GM18951 (cell line): Measurements from ENCODE around the gene NES.

Experiments
- POLR2A ChIP-seq: IDR thresholded peaks from 4 replicates; pipeline ENCODE4 v1.6.1; 2011; ENCODE audit warnings: mild to moderate bottlenecking; ENCODE audit not compliant: insufficient read length, insufficient read depth; ENCODE audit errors: extremely low read depth
- in situ Hi-C: fragments of 300-500 bp; cut with MboI; formaldehyde crosslinking; loops from one replicate; pipeline ENCODE4 v1.12.0; 2022; ENCODE audit warnings: low sequenced_read_pairs, mixed read lengths, inconsistent platforms; ENCODE audit not compliant: unreplicated experiment

The NES gene

GRCh38 chr1:156694690-156694962 lies 17.4 kb upstream of the NES start:
- in situ Hi-C loops, result loop anchor here (25.0 kb wide), 1 partner anchor 168 kb away; the partner anchor contains the start of genes INSRR and NTRK1
- TF ChIP-seq POLR2A, result no peak

DNA sequence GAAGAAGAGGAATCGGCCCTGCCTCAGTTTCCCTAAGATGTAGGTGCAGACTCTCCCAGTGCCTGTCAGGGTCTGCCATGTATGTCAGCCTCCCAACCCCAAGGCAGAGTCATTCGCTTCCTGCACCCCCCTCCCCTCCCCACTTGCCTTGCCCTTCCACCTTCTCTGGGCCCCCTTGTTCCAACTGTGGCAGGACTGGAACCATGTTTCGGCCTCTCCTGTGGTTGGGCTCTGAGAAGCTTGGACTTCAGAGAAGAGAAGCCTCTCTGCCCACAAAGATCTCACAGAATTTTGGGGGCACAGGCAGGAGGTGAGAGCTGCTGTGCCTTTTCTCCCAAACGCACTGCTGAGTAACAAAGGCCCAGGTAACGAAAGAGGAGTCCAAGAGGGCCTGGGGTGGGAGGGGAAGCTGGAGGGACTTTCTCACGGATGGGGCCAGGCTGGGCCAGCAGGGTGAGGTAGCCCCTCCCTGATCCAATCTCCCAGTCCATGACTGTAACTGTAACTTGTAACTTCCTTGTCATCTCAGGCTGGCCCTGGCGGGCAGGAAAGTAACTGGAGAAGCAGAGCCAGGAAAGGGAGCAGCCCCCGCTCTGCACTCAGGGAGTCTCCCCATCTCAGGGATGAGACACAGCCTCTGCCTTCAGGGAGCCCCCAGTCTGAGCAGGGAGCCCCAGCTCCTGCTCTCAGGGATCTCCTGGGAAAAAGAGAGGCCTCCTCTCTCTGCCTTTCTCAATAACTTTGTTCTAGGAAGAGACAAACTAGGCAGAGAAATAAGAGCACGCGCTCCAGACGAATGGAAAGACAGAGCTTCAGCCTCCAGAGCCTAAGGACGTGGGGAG lies 16.9 kb upstream of the NES start:
- TF ChIP-seq POLR2A, result no peak
- in situ Hi-C loops, result loop anchor here (25.0 kb wide), 1 partner anchor 168 kb away; the partner anchor contains the start of genes INSRR and NTRK1

DNA sequence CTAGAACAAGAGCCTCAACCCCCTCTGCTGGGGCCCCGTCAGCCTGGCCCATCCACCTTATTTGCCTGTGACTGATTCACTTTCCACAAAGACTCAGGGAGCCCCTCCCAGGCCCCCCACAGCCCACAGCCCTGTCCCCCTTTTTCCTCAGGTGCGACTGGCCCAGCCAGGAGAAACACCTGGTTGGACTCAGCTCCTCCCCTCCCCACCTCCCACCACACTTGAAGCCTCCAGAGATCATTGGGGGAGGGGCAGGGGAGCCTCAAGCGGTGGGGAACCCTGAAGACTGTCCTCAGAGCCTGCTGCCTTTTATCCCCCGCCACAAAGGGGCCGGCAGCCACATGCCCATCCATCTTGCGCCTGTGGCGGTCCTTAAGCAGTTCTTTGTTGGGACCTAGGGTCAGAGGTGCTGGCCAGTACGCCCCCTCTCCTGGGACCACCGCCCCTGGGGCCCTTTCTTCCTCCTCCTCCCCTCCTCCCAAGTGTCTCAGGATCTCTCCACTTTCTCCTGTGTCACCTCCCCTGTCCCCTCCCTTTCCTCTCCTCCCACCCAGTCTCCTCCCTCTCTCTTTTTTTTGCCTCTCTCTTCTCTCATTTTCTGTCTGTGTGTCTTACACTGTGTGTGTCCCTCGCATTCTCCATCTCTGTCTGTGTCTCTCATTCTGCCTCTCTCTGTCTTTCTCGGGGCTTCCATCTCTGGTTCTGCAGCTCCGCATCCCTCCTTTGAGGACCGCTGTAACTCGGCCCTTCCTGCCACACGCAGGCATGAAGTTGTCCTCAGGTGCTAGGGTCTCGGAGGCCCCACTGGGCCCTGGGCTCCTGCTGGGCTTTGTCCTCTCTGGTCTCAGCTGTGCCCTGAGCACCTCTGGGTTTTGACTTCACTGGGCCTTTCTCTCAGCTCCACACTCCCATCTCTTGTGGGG lies 16.0 kb upstream of the NES start:
- TF ChIP-seq POLR2A, result no peak
- in situ Hi-C loops, result loop anchor here (25.0 kb wide), 1 partner anchor 169 kb away; the partner anchor contains the start of genes INSRR and NTRK1

- in situ Hi-C loops, result loop anchor here (25.0 kb wide), 1 partner anchor 170 kb away; the partner anchor contains the start of genes INSRR and NTRK1
- no peak for TF ChIP-seq POLR2A
These were observed 15.3 kb upstream of the NES start for GRCh38 chr1:156692441-156692924.

DNA sequence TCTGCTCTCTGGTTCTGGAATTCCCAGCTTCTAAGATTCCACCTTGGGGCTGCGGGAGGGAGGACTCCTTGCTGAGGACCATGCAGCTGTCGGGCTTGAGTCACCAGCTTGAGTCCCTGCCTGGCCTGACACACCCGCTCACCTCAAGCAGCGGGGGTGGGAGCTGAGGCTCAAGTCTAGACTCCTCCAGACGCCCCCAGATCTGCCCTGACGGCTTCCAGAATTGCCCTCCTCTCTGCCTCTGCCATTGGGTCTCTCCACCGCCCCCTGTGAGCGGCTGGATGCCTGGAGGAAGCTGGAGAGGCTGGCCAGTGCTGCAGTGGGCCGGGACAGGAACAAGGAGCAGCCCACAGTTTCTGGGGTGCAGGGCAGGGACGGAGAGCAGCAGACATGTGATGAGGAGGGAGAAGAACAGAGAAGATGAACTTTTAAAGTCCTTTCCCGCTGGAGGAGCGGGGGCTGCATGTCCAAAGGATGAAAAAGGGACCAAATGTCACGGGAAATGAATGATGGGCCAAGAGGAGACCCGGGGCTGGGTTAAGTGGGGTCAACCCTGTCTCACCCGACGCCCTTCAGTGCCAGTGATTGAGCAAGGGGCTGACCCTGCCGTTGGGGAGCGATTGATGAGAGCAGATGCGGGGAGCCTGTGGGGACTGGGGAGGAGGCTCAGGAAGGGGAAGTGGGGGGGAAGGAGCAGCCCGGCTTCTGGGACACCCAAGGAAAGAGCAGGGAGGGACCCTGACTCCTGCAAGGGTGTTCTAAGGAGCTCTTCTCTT lies 14.6 kb upstream of the NES start:
- no peak for TF ChIP-seq POLR2A
- in situ Hi-C loops, result loop anchor here (25.0 kb wide), 1 partner anchor 170 kb away; the partner anchor contains the start of genes INSRR and NTRK1

DNA sequence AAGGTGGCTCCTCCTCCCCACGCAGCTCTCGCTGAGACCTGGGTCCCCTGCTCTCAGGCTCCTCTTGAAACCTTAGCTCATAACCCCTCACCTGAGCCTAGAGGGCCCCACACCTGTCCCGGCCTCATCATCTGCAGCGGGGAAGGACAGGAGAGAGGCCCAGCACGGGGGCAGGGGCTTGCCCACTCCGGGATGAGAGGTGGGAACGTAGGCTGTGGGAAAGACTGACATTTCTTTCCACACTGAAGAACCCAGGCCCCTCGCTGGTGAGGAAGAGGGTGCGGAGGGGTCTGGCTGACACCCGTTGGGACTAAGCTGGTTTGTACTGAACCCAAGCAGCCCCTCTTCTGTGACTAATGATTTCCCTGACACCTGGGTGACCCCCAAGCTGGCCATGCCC lies 14.0 kb upstream of the NES start:
- no peak for TF ChIP-seq POLR2A
- in situ Hi-C loops, result loop anchor here (25.0 kb wide), 1 partner anchor 171 kb away; the partner anchor contains the start of genes INSRR and NTRK1

GRCh38 chr1:156690675-156691036 lies 13.4 kb upstream of the NES start:
- TF ChIP-seq POLR2A, result no peak
- in situ Hi-C loops, result loop anchor here (25.0 kb wide), 1 partner anchor 172 kb away; the partner anchor contains the start of genes INSRR and NTRK1

DNA sequence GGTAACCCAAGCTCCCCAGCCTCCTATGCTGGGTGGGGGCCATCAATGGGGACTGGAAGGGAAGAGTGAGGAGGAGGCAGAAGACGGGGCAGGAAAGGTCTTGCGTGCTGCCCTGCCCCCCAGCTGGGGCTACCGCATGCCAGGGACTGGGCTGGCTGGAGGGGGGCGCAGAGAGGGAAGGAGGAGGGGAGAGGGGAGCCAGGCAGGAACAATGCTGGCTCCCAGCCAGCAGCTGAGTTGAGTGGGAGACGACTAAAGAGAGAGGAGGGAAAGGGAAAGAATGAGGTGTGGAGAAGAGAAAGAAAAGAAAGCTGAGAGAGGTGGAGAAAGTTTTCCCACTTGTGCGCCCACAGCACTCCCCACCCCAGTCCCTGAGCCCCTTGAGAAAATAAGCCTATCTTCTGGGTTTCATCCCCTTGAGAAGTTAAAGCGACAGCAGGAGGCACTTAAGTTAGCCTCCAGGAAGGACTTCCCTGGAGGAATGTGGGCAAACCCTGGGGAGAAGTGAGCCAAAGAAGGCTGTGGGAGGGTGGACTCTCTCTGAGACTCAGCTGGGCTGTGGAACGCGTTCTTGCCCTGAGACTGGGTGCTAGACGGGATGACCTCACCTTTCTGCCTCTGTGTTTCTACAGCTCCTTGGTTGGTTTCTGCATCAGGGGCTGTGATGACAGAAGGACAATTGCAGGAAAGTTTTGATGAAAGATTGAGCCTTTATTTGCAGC lies 12.9 kb upstream of the NES start:
- TF ChIP-seq POLR2A, result no peak
- in situ Hi-C loops, result loop anchor here (25.0 kb wide), 1 partner anchor 172 kb away; the partner anchor contains the start of genes INSRR and NTRK1

DNA sequence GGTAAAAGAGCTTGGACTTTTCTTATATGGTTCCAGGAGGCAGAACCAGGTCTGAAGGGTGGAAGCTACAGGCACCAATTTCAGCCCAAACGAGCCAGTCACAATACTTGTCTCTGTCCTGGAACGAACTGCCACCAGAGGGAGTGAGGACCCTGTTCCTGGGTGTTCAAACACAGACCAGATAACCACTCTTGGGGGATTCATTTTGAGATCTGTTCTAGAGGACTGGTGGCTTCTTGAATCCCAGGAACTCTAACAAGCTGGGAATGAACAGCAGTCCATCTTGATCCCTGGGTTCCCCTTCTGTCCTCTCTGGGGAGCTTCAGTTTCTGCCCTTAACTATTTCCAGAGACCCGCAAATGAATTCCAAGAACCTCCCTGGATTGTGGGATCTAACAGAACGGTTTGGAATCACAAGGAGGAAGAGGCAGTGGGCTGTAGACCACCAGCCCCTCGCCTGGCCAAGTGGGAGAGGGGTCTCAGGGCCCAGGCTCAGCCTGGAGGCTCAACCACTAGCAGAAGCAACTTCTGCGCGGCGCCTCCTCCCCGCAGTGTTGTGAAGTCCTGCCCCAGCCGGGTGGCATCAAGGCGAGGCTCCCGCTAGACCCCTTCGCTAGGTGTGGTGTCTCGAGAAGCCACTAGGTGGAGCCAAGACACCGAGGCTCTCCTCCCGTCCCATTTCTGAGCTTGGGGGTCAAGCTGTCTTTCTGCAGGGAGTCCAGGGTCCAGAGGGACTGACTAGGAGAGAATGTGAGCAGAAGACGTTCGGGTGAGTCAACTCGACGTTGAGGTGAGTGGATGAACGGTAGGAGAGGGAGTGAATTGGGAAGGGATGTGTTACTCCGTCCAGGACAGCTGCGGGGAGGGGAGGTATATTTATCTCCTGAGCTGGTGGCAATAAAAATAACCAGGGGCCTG lies 12.1 kb upstream of the NES start:
- in situ Hi-C loops, result loop anchor here (25.0 kb wide), 1 partner anchor 173 kb away; the partner anchor contains the start of genes INSRR and NTRK1
- no peak for TF ChIP-seq POLR2A

DNA sequence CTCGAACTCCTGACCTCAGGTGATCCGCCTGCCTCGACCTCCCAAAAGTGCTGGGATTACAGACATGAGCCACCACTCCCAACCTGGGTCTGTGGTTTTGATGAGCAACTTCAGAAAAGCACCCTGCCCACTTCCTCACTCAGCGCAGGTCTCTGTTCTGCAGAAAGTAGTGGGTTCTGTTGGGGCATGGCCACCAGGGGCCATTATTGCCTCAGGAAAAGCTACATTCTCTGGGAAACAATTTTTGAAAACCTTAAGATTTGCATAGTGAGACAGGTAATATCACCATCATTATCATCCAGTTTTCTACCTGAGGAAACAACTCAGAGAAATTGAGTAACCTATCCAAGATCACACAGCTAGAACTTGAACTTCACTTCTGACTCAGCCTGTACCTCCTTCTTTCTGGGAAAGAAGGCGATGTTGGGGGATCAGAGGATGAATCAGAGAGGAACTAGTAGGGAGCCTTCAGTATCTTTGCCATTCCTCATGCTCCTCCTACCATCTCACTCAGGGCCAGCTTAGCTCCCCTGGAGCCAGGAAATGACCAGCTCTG lies 7.1 kb upstream of the NES start:
- no peak for TF ChIP-seq POLR2A
- in situ Hi-C loops, result loop anchor here (25.0 kb wide), 1 partner anchor 178 kb away; the partner anchor contains the start of genes INSRR and NTRK1
